Right lobe of liver (tissue), 4 donors: ENCODE results near the gene BMP5.

Experiments used
- POLR2A ChIP-seq: fragments of 450-650 bp; IDR thresholded peaks from one replicate; pipeline ENCODE4 v1.6.1; 2017; ENCODE audit warnings: antibody characterized with exemption, mild to moderate bottlenecking
- TF ChIP-seq, protein P1 (sequence below), 4 donors: fragments of 200-600 bp in 3 of 4; fragments of 450-650 bp in 1 of 4; IDR thresholded peaks; one replicate each; pipeline versions ENCODE4 v1.5.1 to v1.8.0; 2016 to 2022; ENCODE audit warnings: antibody characterized with exemption in 4 of 4, mild to moderate bottlenecking in 2 of 4
- donor health status: DM: no; HTN: no; CAD: no.
- donor health status: DM: no; HTN: no; CAD: no.
- donor health status: DM: no; HTN: yes; CAD: no.

DNA sequence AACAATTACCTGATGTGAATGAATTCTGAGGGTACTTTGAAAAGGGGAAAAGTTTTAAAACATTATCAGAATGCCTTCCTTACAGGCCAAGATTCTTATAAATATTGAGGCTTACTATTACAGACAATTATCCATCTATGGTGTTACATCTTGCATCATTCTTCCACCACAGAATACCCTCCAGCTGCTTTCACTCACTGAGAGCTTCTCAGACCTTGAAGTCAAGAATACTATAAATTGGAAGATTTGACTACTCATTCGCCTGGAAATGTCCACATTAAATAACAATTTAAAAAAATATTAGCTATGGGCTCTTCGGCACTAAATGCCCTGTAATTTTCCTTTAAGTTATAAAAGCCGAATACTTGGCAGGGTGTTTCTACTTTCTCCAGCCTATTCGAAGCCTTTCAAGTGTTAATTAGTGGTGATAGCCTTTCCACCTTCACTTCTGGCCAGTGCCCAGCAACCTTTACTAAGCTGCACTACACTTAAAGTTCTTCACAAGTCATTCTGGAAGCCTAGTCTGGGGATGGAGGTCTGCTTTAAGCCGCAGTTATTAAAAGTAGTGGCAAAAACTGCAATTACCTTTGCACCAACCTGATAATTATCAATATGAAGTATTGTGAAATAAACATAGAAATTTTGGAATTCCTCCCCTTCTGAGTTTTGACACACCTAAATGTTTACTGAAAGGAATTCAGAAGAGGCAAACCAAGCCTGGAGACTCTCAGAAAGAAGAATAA is 100.9 kb downstream of the BMP5 start:
- TF ChIP-seq, protein P1, sequence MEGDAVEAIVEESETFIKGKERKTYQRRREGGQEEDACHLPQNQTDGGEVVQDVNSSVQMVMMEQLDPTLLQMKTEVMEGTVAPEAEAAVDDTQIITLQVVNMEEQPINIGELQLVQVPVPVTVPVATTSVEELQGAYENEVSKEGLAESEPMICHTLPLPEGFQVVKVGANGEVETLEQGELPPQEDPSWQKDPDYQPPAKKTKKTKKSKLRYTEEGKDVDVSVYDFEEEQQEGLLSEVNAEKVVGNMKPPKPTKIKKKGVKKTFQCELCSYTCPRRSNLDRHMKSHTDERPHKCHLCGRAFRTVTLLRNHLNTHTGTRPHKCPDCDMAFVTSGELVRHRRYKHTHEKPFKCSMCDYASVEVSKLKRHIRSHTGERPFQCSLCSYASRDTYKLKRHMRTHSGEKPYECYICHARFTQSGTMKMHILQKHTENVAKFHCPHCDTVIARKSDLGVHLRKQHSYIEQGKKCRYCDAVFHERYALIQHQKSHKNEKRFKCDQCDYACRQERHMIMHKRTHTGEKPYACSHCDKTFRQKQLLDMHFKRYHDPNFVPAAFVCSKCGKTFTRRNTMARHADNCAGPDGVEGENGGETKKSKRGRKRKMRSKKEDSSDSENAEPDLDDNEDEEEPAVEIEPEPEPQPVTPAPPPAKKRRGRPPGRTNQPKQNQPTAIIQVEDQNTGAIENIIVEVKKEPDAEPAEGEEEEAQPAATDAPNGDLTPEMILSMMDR (IDR thresholded peaks at IDR 0.05): no peak
- no peak for TF ChIP-seq POLR2A
